Endothelial cell of umbilical vein (primary cell): Measurements from ENCODE around the gene CD46.

Source experiments
- EZH2 ChIP-seq: IDR thresholded peaks from 2 replicates; pipeline ENCODE4 v1.6.1; 2012; ENCODE audit warnings: borderline replicate concordance, low read depth, mild to moderate bottlenecking, moderate library complexity, low read length, inconsistent platforms; ENCODE audit not compliant: severe bottlenecking
- FOS ChIP-seq: IDR thresholded peaks from 2 replicates; pipeline ENCODE4 v1.6.1; 2011; ENCODE audit warnings: mild to moderate bottlenecking, low read length, moderate library complexity, borderline replicate concordance; ENCODE audit not compliant: insufficient read depth
- GATA2 ChIP-seq: IDR thresholded peaks from 2 replicates; pipeline ENCODE4 v1.7.0; 2011; ENCODE audit warnings: low read depth, mild to moderate bottlenecking, moderate library complexity, mixed read lengths, low read length; ENCODE audit not compliant: insufficient read length, insufficient read depth
- JUN ChIP-seq: IDR thresholded peaks from 2 replicates; pipeline ENCODE4 v1.6.1; 2011; ENCODE audit warnings: borderline replicate concordance, low read depth; ENCODE audit not compliant: insufficient read length, insufficient read depth
- MAX ChIP-seq: IDR thresholded peaks from 2 replicates; pipeline ENCODE4 v1.6.1; 2011; ENCODE audit not compliant: insufficient read depth, insufficient read length
- MYC ChIP-seq: IDR thresholded peaks from one replicate; pipeline ENCODE4 v1.6.1; 2011; ENCODE audit warnings: mild to moderate bottlenecking, low read depth, low read length
- POLR2A ChIP-seq: IDR thresholded peaks from 2 replicates; pipeline ENCODE4 v1.6.1; 2012; ENCODE audit warnings: low read depth, mild to moderate bottlenecking, control low read depth, low read length
- POLR2AphosphoS5 ChIP-seq: IDR thresholded peaks from 2 replicates; pipeline ENCODE4 v1.6.1; 2012; ENCODE audit warnings: low read depth, mild to moderate bottlenecking, control low read depth, low read length, moderate library complexity; ENCODE audit not compliant: insufficient read depth
- TF ChIP-seq, protein P1 (sequence below), 2 donors: IDR thresholded peaks; 1 replicate in 1 of 2; 2 replicates in 1 of 2; pipeline ENCODE4 v1.5.1; 2011; ENCODE audit warnings: low read length in 2 of 2, mild to moderate bottlenecking in 2 of 2, moderate library complexity in 2 of 2, control low read depth in 1 of 2, inconsistent platforms in 1 of 2, low read depth in 1 of 2; ENCODE audit not compliant: insufficient read depth in 1 of 2; ENCODE audit errors: extremely low read depth in 1 of 2

DNA sequence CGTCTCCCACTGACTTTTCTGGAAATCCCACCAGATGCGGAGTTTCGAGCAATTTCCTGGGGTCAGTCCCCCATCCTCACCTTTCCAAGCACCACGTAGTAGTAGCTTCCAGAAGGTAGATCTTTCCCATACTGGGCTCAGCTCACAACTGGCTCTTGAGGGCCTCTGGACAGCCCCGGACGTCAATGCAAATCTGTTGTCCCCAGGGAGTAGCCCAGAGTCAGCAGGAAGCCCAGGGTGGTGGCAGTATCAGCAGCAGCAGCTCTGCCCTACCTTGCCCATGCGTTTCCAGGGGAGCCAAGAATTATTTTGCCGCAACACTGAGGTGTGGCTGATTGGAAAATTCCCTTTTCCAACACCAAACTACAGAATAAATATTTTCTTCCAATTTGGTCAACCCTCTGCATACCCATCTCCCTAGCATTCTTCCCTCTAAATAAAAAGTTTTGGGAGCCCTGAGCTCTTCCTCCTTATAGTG is 70.3 kb downstream of the CD46 start:
- TF ChIP-seq, protein P1, sequence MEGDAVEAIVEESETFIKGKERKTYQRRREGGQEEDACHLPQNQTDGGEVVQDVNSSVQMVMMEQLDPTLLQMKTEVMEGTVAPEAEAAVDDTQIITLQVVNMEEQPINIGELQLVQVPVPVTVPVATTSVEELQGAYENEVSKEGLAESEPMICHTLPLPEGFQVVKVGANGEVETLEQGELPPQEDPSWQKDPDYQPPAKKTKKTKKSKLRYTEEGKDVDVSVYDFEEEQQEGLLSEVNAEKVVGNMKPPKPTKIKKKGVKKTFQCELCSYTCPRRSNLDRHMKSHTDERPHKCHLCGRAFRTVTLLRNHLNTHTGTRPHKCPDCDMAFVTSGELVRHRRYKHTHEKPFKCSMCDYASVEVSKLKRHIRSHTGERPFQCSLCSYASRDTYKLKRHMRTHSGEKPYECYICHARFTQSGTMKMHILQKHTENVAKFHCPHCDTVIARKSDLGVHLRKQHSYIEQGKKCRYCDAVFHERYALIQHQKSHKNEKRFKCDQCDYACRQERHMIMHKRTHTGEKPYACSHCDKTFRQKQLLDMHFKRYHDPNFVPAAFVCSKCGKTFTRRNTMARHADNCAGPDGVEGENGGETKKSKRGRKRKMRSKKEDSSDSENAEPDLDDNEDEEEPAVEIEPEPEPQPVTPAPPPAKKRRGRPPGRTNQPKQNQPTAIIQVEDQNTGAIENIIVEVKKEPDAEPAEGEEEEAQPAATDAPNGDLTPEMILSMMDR (IDR thresholded peaks at IDR 0.05; ENCODE audit: extremely low read depth in 1 of 2, insufficient read depth in 1 of 2, low read depth in 1 of 2, low read length in 2 of 2): no peak
- TF ChIP-seq GATA2: no peak
- TF ChIP-seq POLR2A: no peak
- TF ChIP-seq EZH2: no peak
- no peak for TF ChIP-seq FOS
- no peak for TF ChIP-seq POLR2AphosphoS5
- no peak for TF ChIP-seq MAX
- TF ChIP-seq JUN: no peak
- no peak for TF ChIP-seq MYC
